ENCODE measurements around the gene CDYL2.

- TF ChIP-seq CTCF (IDR thresholded peaks at IDR 0.05; ENCODE audit: insufficient read depth, low read depth, low read length) (no peak), EZH2 (IDR thresholded peaks at IDR 0.05; ENCODE audit: insufficient read depth, low read length) (no peak)
Measured at GRCh38 chr16:80743772-80744171, 60.6 kb downstream of the CDYL2 start.
